HEK293T (cell line): ENCODE data around the gene BACH2.
"Not testable (repeated sequence)": the region's sequence is repeated elsewhere in the genome, so short reads cannot be mapped to it uniquely, and the experiment has no call there.

ENCODE experiments used
- CTCF ChIA-PET: fragments of 350-600 bp; formaldehyde crosslinking; extraction: SDS; loops from one replicate; lab custom pipeline; 2021; ENCODE audit warnings: antibody characterized with exemption, inconsistent platforms; lab: Yijun Ruan, JAX
- POLR2A ChIA-PET: fragments of 350-600 bp; formaldehyde crosslinking; extraction: SDS; loops from one replicate; lab custom pipeline; 2020; ENCODE audit warnings: antibody characterized with exemption, inconsistent platforms; lab: Yijun Ruan, JAX
- DNase-seq: peaks from one replicate; pipeline ENCODE4 v3.0.0; 2012; ENCODE audit warnings: mixed read lengths; ENCODE audit errors: extremely low spot score
- ARNT ChIP-seq: fragments of 450-650 bp; IDR thresholded peaks from 2 replicates; pipeline ENCODE4 v1.6.1; 2017; ENCODE audit warnings: mild to moderate bottlenecking
- BHLHE40 ChIP-seq: fragments of 450-650 bp; IDR thresholded peaks from 2 replicates; pipeline ENCODE4 v1.6.1; 2016; ENCODE audit warnings: mild to moderate bottlenecking, moderate library complexity, borderline replicate concordance
- CTBP1 ChIP-seq: fragments of 450-650 bp; IDR thresholded peaks from 2 replicates; pipeline ENCODE4 v1.6.1; 2016; ENCODE audit warnings: borderline replicate concordance
- ELF4 ChIP-seq: fragments of 450-650 bp; IDR thresholded peaks from 2 replicates; pipeline ENCODE4 v1.6.1; 2017; ENCODE audit warnings: antibody characterized with exemption
- FOXA1 ChIP-seq: fragments of 450-650 bp; IDR thresholded peaks from 2 replicates; pipeline ENCODE4 v1.6.1; 2016; ENCODE audit warnings: mild to moderate bottlenecking
- FOXK2 ChIP-seq: fragments of 450-650 bp; IDR thresholded peaks from 2 replicates; pipeline ENCODE4 v1.6.1; 2016; ENCODE audit warnings: mild to moderate bottlenecking
- FOXM1 ChIP-seq: fragments of 450-650 bp; IDR thresholded peaks from 2 replicates; pipeline ENCODE4 v1.6.1; 2017; ENCODE audit warnings: mild to moderate bottlenecking, borderline replicate concordance
- HDGF ChIP-seq: fragments of 450-650 bp; IDR thresholded peaks from 2 replicates; pipeline ENCODE4 v1.6.1; 2017; ENCODE audit warnings: antibody characterized with exemption, borderline replicate concordance
- L3MBTL2 ChIP-seq: fragments of 450-650 bp; conservative IDR thresholded peaks from 2 replicates; pipeline ENCODE4 v1.6.1; 2016; ENCODE audit warnings: mild to moderate bottlenecking
- LEF1 ChIP-seq: fragments of 450-650 bp; IDR thresholded peaks from 2 replicates; pipeline ENCODE4 v1.6.1; 2017; ENCODE audit warnings: mild to moderate bottlenecking, borderline replicate concordance
- NFRKB ChIP-seq: fragments of 450-650 bp; IDR thresholded peaks from 2 replicates; pipeline ENCODE4 v1.6.1; 2016; ENCODE audit warnings: mild to moderate bottlenecking, moderate library complexity
- PKNOX1 ChIP-seq: fragments of 450-650 bp; IDR thresholded peaks from 2 replicates; pipeline ENCODE4 v1.6.1; 2016
- SP1 ChIP-seq: fragments of 450-650 bp; IDR thresholded peaks from 2 replicates; pipeline ENCODE4 v1.6.1; 2017
- SUZ12 ChIP-seq: fragments of 450-650 bp; IDR thresholded peaks from 2 replicates; pipeline ENCODE4 v1.6.1; 2016; ENCODE audit warnings: mild to moderate bottlenecking
- TARDBP ChIP-seq: fragments of 450-650 bp; IDR thresholded peaks from 2 replicates; pipeline ENCODE4 v1.6.1; 2016
- ZNF384 ChIP-seq: fragments of 450-650 bp; IDR thresholded peaks from 2 replicates; pipeline ENCODE4 v1.6.1; 2016

Gene BACH2

GRCh38 chr6:89916136-89916920, 380.3 kb downstream of the BACH2 start:
- POLR2A ChIA-PET = no interaction called here
- TF ChIP-seq ARNT (no peak), LEF1 (no peak), FOXA1 (no peak), FOXM1 (no peak), PKNOX1 (no peak), ZNF384 (no peak), TARDBP (no peak), HDGF (no peak), NFRKB (no peak), ELF4 (no peak), CTBP1 (no peak), BHLHE40 (no peak), SUZ12 (no peak), L3MBTL2 (no peak), FOXK2 (no peak)
- no peak for DNase-seq
- CTCF ChIA-PET = no interaction called here

GRCh38 chr6:89910902-89911240, 385.8 kb downstream of the BACH2 start:
- DNase-seq = no peak
- ChIA-PET CTCF (no interaction called here), POLR2A (no interaction called here)
- no peak for TF ChIP-seq SP1
- no peak for TF ChIP-seq L3MBTL2

GRCh38 chr6:89910001-89910901, 386.4 kb downstream of the BACH2 start:
- CTCF ChIA-PET, POLR2A ChIA-PET, DNase-seq: not testable (repeated sequence)

- peak; percentile 58 for DNase-seq
Measured at GRCh38 chr6:89895276-89895874, 401.3 kb downstream of the BACH2 start.

GRCh38 chr6:89894169-89894568, 402.5 kb downstream of the BACH2 start, which contains the start of gene GJA10:
Gene GJA10 (plus strand): TSS chr6:89894469. CDS start chr6:89894469, 0 bp downstream.
- POLR2A ChIA-PET = no interaction called here
- no peak for DNase-seq
- CTCF ChIA-PET = no interaction called here
- no peak for TF ChIP-seq SUZ12
- no peak for TF ChIP-seq ELF4
- no peak for TF ChIP-seq NFRKB
- no peak for TF ChIP-seq ARNT
- TF ChIP-seq BHLHE40 = no peak
- TF ChIP-seq ZNF384 = no peak
- no peak for TF ChIP-seq LEF1
- TF ChIP-seq PKNOX1 = no peak
- no peak for TF ChIP-seq HDGF
- TF ChIP-seq FOXA1 = no peak
- TF ChIP-seq L3MBTL2 = no peak
- TF ChIP-seq TARDBP = no peak
- no peak for TF ChIP-seq CTBP1
- no peak for TF ChIP-seq FOXM1
- TF ChIP-seq SP1 = no peak
- TF ChIP-seq FOXK2 = no peak

More at GRCh38 chr6:89895276-89895874, 401.3 kb downstream of the BACH2 start:
- POLR2A ChIA-PET = no interaction called here
- TF ChIP-seq ELF4 = no peak
- no peak for TF ChIP-seq TARDBP
- CTCF ChIA-PET = no interaction called here

- POLR2A ChIA-PET, DNase-seq: not testable (repeated sequence)
- CTCF ChIA-PET = interaction anchor here (0.6 kb wide), 1 partner anchor 292 kb away, joined by 3 read pairs; no protein-coding TSS in a partner anchor
Measured at GRCh38 chr6:89892577-89892976, 404.1 kb downstream of the BACH2 start.

GRCh38 chr6:89890845-89891528, 405.7 kb downstream of the BACH2 start:
- CTCF ChIA-PET, POLR2A ChIA-PET, DNase-seq: not testable (repeated sequence)
